Rectal smooth muscle tissue (tissue), 1 donor: ENCODE results near the gene GARIN3.

Experiments
- H3K27ac ChIP-seq: one replicate; pipeline ENCODE4 v1.7.0; 2013; ENCODE audit warnings: low read depth, low read length, inconsistent platforms
- H3K27me3 ChIP-seq: one replicate; pipeline ENCODE4 v1.7.0; 2013; ENCODE audit warnings: low read length; ENCODE audit not compliant: control insufficient read depth, insufficient read depth
- H3K36me3 ChIP-seq: one replicate; pipeline ENCODE4 v1.7.0; 2013; ENCODE audit warnings: low read length; ENCODE audit not compliant: control insufficient read depth, insufficient read depth
- H3K4me1 ChIP-seq: one replicate; pipeline ENCODE4 v1.7.0; 2013; ENCODE audit warnings: low read length; ENCODE audit not compliant: control insufficient read depth, insufficient read depth
- H3K4me3 ChIP-seq: one replicate; pipeline ENCODE4 v1.7.0; 2013; ENCODE audit warnings: low read length
- H3K9ac ChIP-seq: one replicate; pipeline ENCODE4 v1.7.0; 2013; ENCODE audit warnings: low read length

The GARIN3 gene

DNA sequence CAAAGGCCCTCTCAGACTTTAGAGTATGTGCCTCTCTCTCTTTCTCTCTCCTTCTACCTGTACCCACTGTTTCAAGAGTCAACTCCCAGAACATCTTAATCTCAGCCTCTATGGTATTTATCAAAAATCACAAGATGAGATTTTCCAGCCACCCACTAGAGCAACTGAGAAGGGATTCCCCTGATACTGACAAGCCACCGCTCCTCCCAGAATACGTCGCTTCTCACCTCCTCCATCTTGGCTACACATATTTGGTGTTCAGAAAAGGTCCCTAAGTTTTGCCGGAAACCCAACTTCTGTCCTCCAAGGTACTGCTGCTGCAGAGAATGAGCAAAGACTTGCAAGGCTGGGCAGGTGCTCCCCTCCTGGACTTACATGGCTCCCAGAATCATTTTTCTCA is 6.1 kb downstream of the GARIN3 start:
- Histone ChIP-seq H3K27me3 (no peaks in the 10 kb centered on the region), H3K4me3 (no peak overlapping the region), H3K27ac (no peak overlapping the region), H3K36me3 (no peaks in the 10 kb centered on the region), H3K9ac (no peak overlapping the region), H3K4me1 (no peaks in the 10 kb centered on the region)

DNA sequence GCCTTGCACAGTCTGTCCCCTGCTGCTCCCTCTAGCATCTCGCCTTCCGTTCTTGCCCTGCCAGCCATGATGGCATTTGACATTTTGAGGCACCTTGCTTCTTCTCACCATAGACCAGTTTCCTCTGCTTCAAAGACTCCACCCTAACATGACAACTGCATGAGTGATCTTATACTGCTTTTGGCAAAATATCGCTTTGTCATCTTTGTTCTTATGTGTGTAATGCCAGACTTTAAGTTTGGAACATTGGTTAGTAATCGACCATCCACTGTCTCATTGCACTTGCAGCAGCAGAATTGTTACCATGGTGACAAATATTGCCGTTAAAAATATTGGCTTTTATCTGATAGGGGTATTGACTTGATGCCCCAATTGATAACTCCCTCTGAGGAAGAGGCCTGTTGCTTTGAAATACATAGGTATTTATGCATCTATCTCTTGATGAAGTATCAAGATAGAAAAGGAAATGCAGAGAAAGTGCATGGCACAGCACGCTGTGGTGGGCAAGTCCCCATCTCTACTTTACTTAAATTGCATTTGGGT is 6.8 kb downstream of the GARIN3 start:
- Histone ChIP-seq H3K27me3 (no peaks in the 10 kb centered on the region), H3K27ac (no peak overlapping the region)

DNA sequence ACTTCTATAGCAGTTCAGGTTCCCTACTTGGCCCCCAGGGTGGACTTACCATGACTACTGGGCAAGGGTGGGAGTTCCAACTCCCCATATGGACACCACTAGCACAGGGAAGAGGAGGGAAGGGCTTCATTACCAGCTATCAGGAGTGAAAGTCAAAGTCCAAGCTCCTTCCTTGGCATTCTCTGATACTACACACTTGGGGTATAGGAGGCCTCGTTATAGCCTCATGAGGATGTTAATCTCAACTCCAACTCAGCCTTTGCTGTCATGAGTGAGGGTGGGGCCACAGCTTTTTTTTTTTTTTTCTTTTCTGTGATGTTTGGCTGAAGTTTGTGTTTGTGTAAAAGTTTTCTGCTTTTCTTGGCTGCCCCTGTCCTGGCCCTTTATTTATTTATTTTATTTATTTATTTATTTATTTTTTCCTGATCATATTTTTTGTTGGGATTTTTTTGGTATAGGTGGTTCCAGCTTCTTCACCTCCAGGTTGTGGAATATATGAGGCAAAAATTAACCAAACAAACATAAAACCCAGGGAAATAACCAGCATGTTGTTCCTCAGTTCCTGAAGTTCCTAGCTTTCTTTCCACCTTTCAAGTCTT is 8.7 kb downstream of the GARIN3 start:
- Histone ChIP-seq H3K4me1 (no peaks in the 10 kb centered on the region), H3K36me3 (no peaks in the 10 kb centered on the region), H3K4me3 (no peak overlapping the region), H3K9ac (no peak overlapping the region), H3K27ac (no peak overlapping the region), H3K27me3 (no peaks in the 10 kb centered on the region)

More for the DNA sequence above, 6.8 kb downstream of the GARIN3 start:
- H3K4me3 ChIP-seq: no peak overlapping the region
- no peak overlapping the region for H3K9ac ChIP-seq
- H3K36me3 ChIP-seq: no peaks in the 10 kb centered on the region
- H3K4me1 ChIP-seq: no peaks in the 10 kb centered on the region

- Histone ChIP-seq H3K9ac (no peak overlapping the region), H3K27ac (no peak overlapping the region), H3K4me3 (no peak overlapping the region), H3K27me3 (no peaks in the 10 kb centered on the region), H3K36me3 (no peaks in the 10 kb centered on the region), H3K4me1 (no peaks in the 10 kb centered on the region)
Measured at GRCh38 chr5:157155297-157155696, 10.8 kb downstream of the GARIN3 start.

- Histone ChIP-seq H3K9ac (no peak overlapping the region), H3K27me3 (no peaks in the 10 kb centered on the region), H3K4me1 (no peaks in the 10 kb centered on the region), H3K36me3 (no peaks in the 10 kb centered on the region), H3K4me3 (no peak overlapping the region), H3K27ac (no peak overlapping the region)
Measured at GRCh38 chr5:157150995-157151394, 15.1 kb downstream of the GARIN3 start.

GRCh38 chr5:157148734-157149615 is 17.1 kb downstream of the GARIN3 start:
- Histone ChIP-seq H3K27me3 (no peaks in the 10 kb centered on the region), H3K4me1 (no peaks in the 10 kb centered on the region), H3K27ac (no peak overlapping the region), H3K9ac (no peak overlapping the region), H3K36me3 (no peaks in the 10 kb centered on the region), H3K4me3 (no peak overlapping the region)

GRCh38 chr5:157143127-157143971 is 22.7 kb downstream of the GARIN3 start:
- Histone ChIP-seq H3K4me1 (peaks cover 8% of the 10 kb centered on the region), H3K27me3 (no peaks in the 10 kb centered on the region), H3K27ac (peak overlapping the region; percentile 93), H3K9ac (peak overlapping the region; percentile 19), H3K4me3 (peak overlapping the region; percentile 89), H3K36me3 (no peaks in the 10 kb centered on the region)

GRCh38 chr5:157142317-157143126 is 23.5 kb downstream of the GARIN3 start, which contains the start of gene MED7:
MED7 (minus strand) TSS chr5:157142865; CDS start chr5:157139431, 3,434 bp downstream.
- Histone ChIP-seq H3K36me3 (peaks cover 4% of the 10 kb centered on the region), H3K27me3 (no peaks in the 10 kb centered on the region), H3K9ac (peak within 1 kb of the TSS; percentile 93), H3K4me3 (peak within 1 kb of the TSS; percentile 89), H3K27ac (peak within 1 kb of the TSS; percentile 93), H3K4me1 (peaks cover 8% of the 10 kb centered on the region)

GRCh38 chr5:157137691-157138090 is 28.4 kb downstream of the GARIN3 start:
- Histone ChIP-seq H3K9ac (no peak overlapping the region), H3K4me3 (no peak overlapping the region), H3K27me3 (no peaks in the 10 kb centered on the region), H3K36me3 (peaks cover 8% of the 10 kb centered on the region), H3K27ac (no peak overlapping the region), H3K4me1 (peaks cover 8% of the 10 kb centered on the region)

- H3K27ac ChIP-seq: no peak overlapping the region
- peaks cover under 1% of the 10 kb centered on the region for H3K36me3 ChIP-seq
- H3K4me1 ChIP-seq: no peaks in the 10 kb centered on the region
- H3K9ac ChIP-seq: no peak overlapping the region
- no peaks in the 10 kb centered on the region for H3K27me3 ChIP-seq
- H3K4me3 ChIP-seq: no peak overlapping the region
Measured at GRCh38 chr5:157132281-157132612, 33.8 kb downstream of the GARIN3 start.

GRCh38 chr5:157130925-157131324 is 35.1 kb downstream of the GARIN3 start:
- H3K27me3 ChIP-seq: no peaks in the 10 kb centered on the region
- no peak overlapping the region for H3K9ac ChIP-seq
- H3K36me3 ChIP-seq: no peaks in the 10 kb centered on the region
- no peak overlapping the region for H3K4me3 ChIP-seq
- H3K27ac ChIP-seq: no peak overlapping the region
- H3K4me1 ChIP-seq: no peaks in the 10 kb centered on the region
